ENCODE data around the gene COL16A1.

The COL16A1 gene

GRCh38 chr1:31621498-31621820 lies 82.4 kb downstream of the COL16A1 start:
- CTCF ChIA-PET, result interaction anchor here (0.6 kb wide), 1 partner anchor 842 kb away, joined by 6 read pairs; no protein-coding TSS in a partner anchor
- TF ChIP-seq HDGF (IDR thresholded peaks at IDR 0.05; ENCODE audit: borderline replicate concordance), result no peak
- TF ChIP-seq LEF1 (IDR thresholded peaks at IDR 0.05; ENCODE audit: borderline replicate concordance), result no peak
- no peak for TF ChIP-seq ZNF384 (IDR thresholded peaks at IDR 0.05)
- no peak for TF ChIP-seq NFRKB (IDR thresholded peaks at IDR 0.05)
- TF ChIP-seq ELF4 (IDR thresholded peaks at IDR 0.05), result no peak
- no peak for TF ChIP-seq FOXA1 (IDR thresholded peaks at IDR 0.05)
- no peak for TF ChIP-seq CTBP1 (IDR thresholded peaks at IDR 0.05; ENCODE audit: borderline replicate concordance)
- TF ChIP-seq SUZ12 (IDR thresholded peaks at IDR 0.05), result no peak
- TF ChIP-seq BHLHE40 (IDR thresholded peaks at IDR 0.05; ENCODE audit: borderline replicate concordance), result no peak
- no peak for TF ChIP-seq TARDBP (IDR thresholded peaks at IDR 0.05)
- no peak for TF ChIP-seq L3MBTL2 (conservative IDR thresholded peaks at IDR 0.05)
- no peak for DNase-seq (ENCODE audit: extremely low spot score)
- POLR2A ChIA-PET, result interaction anchor here (1.7 kb wide), 1 partner anchor 22 kb away, joined by 3 read pairs; no protein-coding TSS in a partner anchor

- DNase-seq (ENCODE audit: extremely low spot score), result no peak
- ChIA-PET POLR2A (interaction anchor here (1.4 to 1.7 kb wide), 2 partner anchors 23 to 24 kb away, joined by 3 read pairs; partner anchors contain the start of gene PEF1), CTCF (interaction anchor here (0.6 kb wide), 1 partner anchor 841 kb away, joined by 6 read pairs; no protein-coding TSS in a partner anchor)
- TF ChIP-seq FOXM1 (IDR thresholded peaks at IDR 0.05; ENCODE audit: borderline replicate concordance) (no peak), CTBP1 (IDR thresholded peaks at IDR 0.05; ENCODE audit: borderline replicate concordance) (no peak), ARNT (IDR thresholded peaks at IDR 0.05) (no peak), FOXK2 (IDR thresholded peaks at IDR 0.05) (no peak), PKNOX1 (IDR thresholded peaks at IDR 0.05) (no peak), L3MBTL2 (conservative IDR thresholded peaks at IDR 0.05) (no peak), NFRKB (IDR thresholded peaks at IDR 0.05) (no peak), SP1 (IDR thresholded peaks at IDR 0.05) (no peak), TARDBP (IDR thresholded peaks at IDR 0.05) (no peak), ZNF384 (IDR thresholded peaks at IDR 0.05) (no peak), LEF1 (IDR thresholded peaks at IDR 0.05; ENCODE audit: borderline replicate concordance) (no peak), ELF4 (IDR thresholded peaks at IDR 0.05) (no peak), FOXA1 (IDR thresholded peaks at IDR 0.05) (no peak), BHLHE40 (IDR thresholded peaks at IDR 0.05; ENCODE audit: borderline replicate concordance) (no peak), SUZ12 (IDR thresholded peaks at IDR 0.05) (no peak), HDGF (IDR thresholded peaks at IDR 0.05; ENCODE audit: borderline replicate concordance) (no peak)
Measured at GRCh38 chr1:31620631-31621497, 83.0 kb downstream of the COL16A1 start.

- ChIA-PET POLR2A (interaction anchor here (1.4 to 1.5 kb wide), 2 partner anchors 10 to 26 kb away, joined by 3 to 4 read pairs; partner anchors contain the start of gene PEF1), CTCF (interaction anchor here (0.7 to 1.2 kb wide), 6 partner anchors 8 to 31 kb away, joined by 3 to 4 read pairs (median 3); no protein-coding TSS in a partner anchor)
- TF ChIP-seq NFRKB (IDR thresholded peaks at IDR 0.05) (no peak), FOXA1 (IDR thresholded peaks at IDR 0.05) (no peak), LEF1 (IDR thresholded peaks at IDR 0.05; ENCODE audit: borderline replicate concordance) (no peak), ZNF384 (IDR thresholded peaks at IDR 0.05) (no peak), BHLHE40 (IDR thresholded peaks at IDR 0.05; ENCODE audit: borderline replicate concordance) (no peak), SP1 (IDR thresholded peaks at IDR 0.05) (no peak), FOXM1 (IDR thresholded peaks at IDR 0.05; ENCODE audit: borderline replicate concordance) (no peak), CTBP1 (IDR thresholded peaks at IDR 0.05; ENCODE audit: borderline replicate concordance) (no peak), TARDBP (IDR thresholded peaks at IDR 0.05) (no peak), L3MBTL2 (conservative IDR thresholded peaks at IDR 0.05) (no peak), PKNOX1 (IDR thresholded peaks at IDR 0.05) (no peak), FOXK2 (IDR thresholded peaks at IDR 0.05) (no peak), ELF4 (IDR thresholded peaks at IDR 0.05) (no peak), HDGF (IDR thresholded peaks at IDR 0.05; ENCODE audit: borderline replicate concordance) (no peak), SUZ12 (IDR thresholded peaks at IDR 0.05) (no peak), ARNT (IDR thresholded peaks at IDR 0.05) (no peak)
- no peak for DNase-seq (ENCODE audit: extremely low spot score)
Measured at GRCh38 chr1:31618916-31619846, 84.6 kb downstream of the COL16A1 start.

GRCh38 chr1:31617916-31618746 lies 85.7 kb downstream of the COL16A1 start:
- POLR2A ChIA-PET, result interaction anchor here (1.0 to 1.5 kb wide), 2 partner anchors 11 to 27 kb away, joined by 4 read pairs; partner anchors contain the start of gene PEF1
- DNase-seq (ENCODE audit: extremely low spot score), result peak; percentile 95
- TF ChIP-seq SP1 (IDR thresholded peaks at IDR 0.05), result no peak
- no peak; the same call in 1 of the 2 replicates for TF ChIP-seq L3MBTL2 (conservative IDR thresholded peaks at IDR 0.05)
- no peak for TF ChIP-seq PKNOX1 (IDR thresholded peaks at IDR 0.05)
- no peak for TF ChIP-seq HDGF (IDR thresholded peaks at IDR 0.05; ENCODE audit: borderline replicate concordance)
- CTCF ChIA-PET, result interaction anchor here (0.6 to 1.4 kb wide), 11 partner anchors 9 to 355 kb away, joined by 3 to 7 read pairs (median 3); partner anchors contain the start of gene PEF1

Data from HEK293T (cell line).